Measurements from ENCODE around the gene NFYC.

DNA sequence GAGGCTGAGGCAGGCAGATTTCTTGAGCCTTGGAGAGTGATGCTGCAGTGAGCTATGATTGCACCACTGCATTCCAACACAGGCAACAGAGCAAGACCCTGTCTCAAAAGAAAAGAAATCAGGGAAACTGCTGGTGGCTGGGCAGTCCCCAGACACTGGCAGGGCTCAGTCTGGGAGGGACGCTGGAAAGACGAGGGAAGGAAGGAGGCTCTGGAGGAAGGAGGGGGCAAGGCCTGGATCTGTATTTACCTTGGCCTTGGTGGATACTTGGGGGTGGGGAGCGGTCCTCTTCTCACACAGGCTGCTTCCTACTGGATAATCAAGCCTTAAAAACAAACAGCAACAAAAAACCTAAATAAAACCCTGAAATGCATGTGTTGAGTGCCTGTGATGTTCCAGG is 116.5 kb downstream of the NFYC start:
- TF ChIP-seq GABPA (IDR thresholded peaks at IDR 0.05; ENCODE audit: borderline replicate concordance, insufficient read depth, low read length) (no peak), RXRA (IDR thresholded peaks at IDR 0.05; ENCODE audit: insufficient read depth, low read depth, low read length) (no peak), SUZ12 (IDR thresholded peaks at IDR 0.05; ENCODE audit: low read length) (no peak), CBX8 (IDR thresholded peaks at IDR 0.05; ENCODE audit: borderline replicate concordance, low read depth, low read length) (no peak), TCF12 (IDR thresholded peaks at IDR 0.05; ENCODE audit: low read depth, low read length) (no peak), POLR2AphosphoS5 (IDR thresholded peaks at IDR 0.05; ENCODE audit: low read depth, low read length) (no peak), RBBP5 (IDR thresholded peaks at IDR 0.05; ENCODE audit: borderline replicate concordance, low read depth, low read length) (no peak), CBX5 (IDR thresholded peaks at IDR 0.05; ENCODE audit: low read depth, low read length) (no peak)
- TF ChIP-seq, protein P1, sequence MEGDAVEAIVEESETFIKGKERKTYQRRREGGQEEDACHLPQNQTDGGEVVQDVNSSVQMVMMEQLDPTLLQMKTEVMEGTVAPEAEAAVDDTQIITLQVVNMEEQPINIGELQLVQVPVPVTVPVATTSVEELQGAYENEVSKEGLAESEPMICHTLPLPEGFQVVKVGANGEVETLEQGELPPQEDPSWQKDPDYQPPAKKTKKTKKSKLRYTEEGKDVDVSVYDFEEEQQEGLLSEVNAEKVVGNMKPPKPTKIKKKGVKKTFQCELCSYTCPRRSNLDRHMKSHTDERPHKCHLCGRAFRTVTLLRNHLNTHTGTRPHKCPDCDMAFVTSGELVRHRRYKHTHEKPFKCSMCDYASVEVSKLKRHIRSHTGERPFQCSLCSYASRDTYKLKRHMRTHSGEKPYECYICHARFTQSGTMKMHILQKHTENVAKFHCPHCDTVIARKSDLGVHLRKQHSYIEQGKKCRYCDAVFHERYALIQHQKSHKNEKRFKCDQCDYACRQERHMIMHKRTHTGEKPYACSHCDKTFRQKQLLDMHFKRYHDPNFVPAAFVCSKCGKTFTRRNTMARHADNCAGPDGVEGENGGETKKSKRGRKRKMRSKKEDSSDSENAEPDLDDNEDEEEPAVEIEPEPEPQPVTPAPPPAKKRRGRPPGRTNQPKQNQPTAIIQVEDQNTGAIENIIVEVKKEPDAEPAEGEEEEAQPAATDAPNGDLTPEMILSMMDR (IDR thresholded peaks at IDR 0.05; ENCODE audit: control extremely low read depth in 1 of 3, insufficient read depth in 1 of 3, low read depth in 1 of 3, low read length in 3 of 3): no peak
